GM12878 (cell line): ENCODE results near the gene ANAPC2. TPM values are rescaled to one million over a fixed set of nuclear protein-coding genes. Genes with fewer than 3 reads are reported as not detected.

Experiments used
- ATAC-seq: fragments of 200-7000 bp; cut with Tn5 transposase; 3 replicates; pipeline ENCODE4 v1.9.1; 2020; ENCODE audit warnings: mild to moderate bottlenecking, moderate library complexity
- BruUV-seq: library from RNA; stranded (reverse); fragments of 400-500 nt; replicated peaks from 2 replicates; lab custom pipeline; 2021; lab: Mats Ljungman, UMichigan
- CTCF ChIA-PET: fragments of 300-600 bp; sonication (Branson Sonifier 250); formaldehyde crosslinking; extraction: SDS; loops from one replicate; lab custom pipeline; 2021; ENCODE audit warnings: inconsistent platforms; lab: Yijun Ruan, JAX
- POLR2A ChIA-PET: fragments of 350-600 bp; formaldehyde crosslinking; extraction: SDS; loops from one replicate; lab custom pipeline; 2021; ENCODE audit warnings: inconsistent platforms; lab: Charles Lee
- RAD21 ChIA-PET: fragments of 300-600 bp; sonication (Branson Sonifier 250); formaldehyde crosslinking; loops from one replicate; lab custom pipeline; 2023; ENCODE audit warnings: antibody characterized with exemption; ENCODE audit not compliant: unreplicated experiment; lab: Charles Lee
- SMC1A ChIA-PET: fragments of 300-600 bp; sonication (Branson Sonifier 250); formaldehyde crosslinking; loops from one replicate; lab custom pipeline; 2023; ENCODE audit not compliant: unreplicated experiment, uncharacterized antibody; lab: Charles Lee
- DNase-seq: peaks from one replicate; pipeline ENCODE4 v3.0.0-alpha.2; 2011; ENCODE audit warnings: low read depth, low spot score
- FAIRE-seq: peaks from 3 replicates; lab custom pipeline; 2011; peaks lifted over from hg19 to GRCh38; lab: Jason Lieb, UNC
- H2AFZ ChIP-seq: 2 replicates; pipeline ENCODE4 v1.6.0; 2011; ENCODE audit warnings: low read depth, low read length, control low read depth; ENCODE audit not compliant: control insufficient read depth
- H3K27ac ChIP-seq: 2 replicates; pipeline ENCODE4 v1.5.1; 2011; ENCODE audit warnings: control low read depth; ENCODE audit not compliant: control insufficient read depth, insufficient read depth
- H3K27me3 ChIP-seq, 2 experiments: replicated peaks in 1 of 2; 2 replicates each; pipeline versions ENCODE4 v1.6.0 to v1.6.1; 2011; ENCODE audit warnings: low read length in 1 of 2; ENCODE audit not compliant: control insufficient read depth in 2 of 2, insufficient read depth in 2 of 2
- H3K36me3 ChIP-seq, 2 experiments: 2 replicates each; pipeline ENCODE4 v1.5.1; 2011; ENCODE audit warnings: low read length in 1 of 2; ENCODE audit not compliant: control insufficient read depth in 2 of 2, insufficient read depth in 2 of 2
- H3K4me1 ChIP-seq: 2 replicates; pipeline ENCODE4 v1.6.1; 2011; ENCODE audit warnings: mild to moderate bottlenecking, low read length, moderate library complexity, mixed read lengths; ENCODE audit not compliant: control insufficient read depth, insufficient read depth
- H3K4me2 ChIP-seq: 2 replicates; pipeline ENCODE4 v1.6.0; 2011; ENCODE audit warnings: control low read depth; ENCODE audit not compliant: control insufficient read depth, insufficient read depth
- H3K4me3 ChIP-seq: fragments of 200-600 bp; sonication (generic); 2 replicates; pipeline ENCODE4 v1.5.1; 2016
- H3K79me2 ChIP-seq: 2 replicates; pipeline ENCODE4 v1.6.0; 2011; ENCODE audit warnings: low read length; ENCODE audit not compliant: control insufficient read depth, insufficient read depth
- H3K9ac ChIP-seq: 2 replicates; pipeline ENCODE4 v1.8.0; 2011; ENCODE audit warnings: low read length, control low read depth, mixed read lengths; ENCODE audit not compliant: control insufficient read depth, insufficient read depth
- H3K9me3 ChIP-seq: replicated peaks from 3 replicates; pipeline ENCODE4 v1.5.1; 2011; ENCODE audit warnings: mild to moderate bottlenecking, low read length; ENCODE audit not compliant: control insufficient read depth, insufficient read depth
- H4K20me1 ChIP-seq: 2 replicates; pipeline ENCODE4 v1.6.0; 2011; ENCODE audit not compliant: control insufficient read depth, insufficient read depth
- BMI1 ChIP-seq: fragments of 450-650 bp; IDR thresholded peaks from 2 replicates; pipeline ENCODE4 v1.6.1; 2016; ENCODE audit warnings: mild to moderate bottlenecking, moderate library complexity, borderline replicate concordance
- HDAC2 ChIP-seq: fragments of 200-600 bp; sonication (generic); IDR thresholded peaks from 2 replicates; pipeline ENCODE4 v1.6.1; 2017
- NFXL1 ChIP-seq: fragments of 450-650 bp; IDR thresholded peaks from 2 replicates; pipeline ENCODE4 v1.6.1; 2017; ENCODE audit warnings: antibody characterized with exemption, mild to moderate bottlenecking, borderline replicate concordance
- NFYB ChIP-seq: IDR thresholded peaks from 2 replicates; pipeline ENCODE4 v1.6.1; 2011; ENCODE audit warnings: low read depth, mild to moderate bottlenecking, low read length, improper control_type of control experiment, moderate library complexity; ENCODE audit not compliant: insufficient read depth
- NRF1 ChIP-seq: conservative IDR thresholded peaks from 2 replicates; pipeline ENCODE4 v1.6.1; 2011; ENCODE audit warnings: mild to moderate bottlenecking, low read depth, low read length, improper control_type of control experiment
- RFX5 ChIP-seq: IDR thresholded peaks from 2 replicates; pipeline ENCODE4 v1.6.1; 2011; ENCODE audit warnings: low read depth, low read length, improper control_type of control experiment
- SPI1 ChIP-seq: IDR thresholded peaks from 2 replicates; pipeline ENCODE4 v1.6.1; 2011; ENCODE audit warnings: low read depth, mild to moderate bottlenecking, low read length, moderate library complexity, borderline replicate concordance; ENCODE audit not compliant: insufficient read depth
- SREBF2 ChIP-seq: IDR thresholded peaks from 2 replicates; pipeline ENCODE4 v1.6.1; 2012; ENCODE audit warnings: mild to moderate bottlenecking, low read length
- WGBS: methylation state at CpG from one replicate; pipeline ENCODE4 v1.1.6; 2016; ENCODE audit warnings: low lambda C conversion rate; ENCODE audit not compliant: insufficient replicate concordance, insufficient coverage; ENCODE audit errors: missing lambda C conversion rate; 5-methylcytosine and 5-hydroxymethylcytosine counted together
- in situ Hi-C: fragments of 300-500 bp; cut with MboI; formaldehyde crosslinking; loops from 9 replicates; pipeline ENCODE4 v1.14.3; 2018; ENCODE audit warnings: mixed read lengths
- intact Hi-C: fragments of 100-400 bp; cut with micrococcal nuclease; formaldehyde crosslinking; loops from one replicate; pipeline ENCODE4 v1.14.2; 2022; ENCODE audit not compliant: unreplicated experiment
- polyA plus RNA-seq, 11 experiments: library from polyadenylated mRNA; depleted of rRNA in 4 of 11; unstranded in 6 of 11; stranded (reverse) in 5 of 11; fragments of >200 nt; fragmentation: Nextera tagmentation in 4 of 11; fragmentation: Illumina TruSeq in 1 of 11; extraction: Ambion mirVana in 4 of 11; extraction: Trizol in 1 of 11; gene quantifications; 1 replicate in 1 of 11; 2 replicates in 10 of 11; pipeline versions ENCODE4 v1.2.1 to v1.2.3, GENCODE V29; 2011 to 2016; ENCODE audit warnings: inconsistent platforms in 2 of 11, missing spikeins in 2 of 11, low read depth in 1 of 11
- total RNA-seq, 4 experiments: library from RNA; depleted of rRNA in 3 of 4; stranded (reverse); fragments of >200 nt in 3 of 4; fragmentation: Illumina TruSeq in 1 of 4; extraction: Trizol in 1 of 4; gene quantifications; 2 replicates each; pipeline versions ENCODE4 v1.2.1 to v1.2.3, GENCODE V29; 2013 to 2021
- TF ChIP-seq, protein P1 (sequence below): fragments of 150-350 bp; IDR thresholded peaks from 2 replicates; pipeline ENCODE4 v1.6.1; 2014; ENCODE audit warnings: mild to moderate bottlenecking, low read depth, low read length

The ANAPC2 gene
- total and polyA plus RNA-seq, 10 of the 15 experiments (the other 5 are each of a cell fraction or from before 2014, with no cell fraction given) = 0.03 to 65.2 (median 20.5) TPM

DNA sequence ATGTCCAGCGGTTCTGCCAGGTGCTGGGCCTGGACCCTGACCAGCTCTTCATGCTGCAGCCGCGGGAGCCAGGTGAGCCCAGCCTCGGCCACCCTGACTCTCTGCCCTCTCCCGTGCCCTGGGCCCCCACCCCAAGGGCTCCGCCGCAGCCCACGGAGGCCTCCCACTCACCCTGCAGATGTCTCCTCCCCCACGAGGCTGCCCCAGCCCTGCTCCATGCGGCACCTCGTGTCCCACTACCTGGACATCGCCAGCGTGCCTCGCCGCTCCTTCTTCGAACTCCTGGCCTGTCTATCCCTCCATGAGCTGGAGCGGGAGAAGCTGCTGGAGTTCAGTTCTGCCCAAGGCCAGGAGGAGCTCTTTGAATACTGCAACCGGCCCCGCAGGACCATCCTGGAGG, 26.3 kb upstream of the ANAPC2 start:
- ChIA-PET RAD21 (no interaction called here), CTCF (interaction anchor here (1.1 kb wide), 1 partner anchor 12 kb away, joined by 3 read pairs; the partner anchor contains the start of gene RNF224), SMC1A (no interaction called here), POLR2A (interaction anchor here (1.2 kb wide), 1 partner anchor 14 kb away, joined by 4 read pairs; the partner anchor contains the start of gene TPRN)
- 93% methylated on average over 18 of the region's 19 CpGs for WGBS
- no peaks in the 10 kb centered on the region for H3K27me3 ChIP-seq
- H3K36me3 ChIP-seq = peaks cover 0 to 2% of the 10 kb centered on the region in 2 experiments; a peak in 3 of 4 replicates
- intact Hi-C loops (no loop called here), in situ Hi-C loops (no loop called here)
- H3K79me2 ChIP-seq = no peaks in the 10 kb centered on the region
- BruUV-seq = no TSS peak
- H3K4me2 ChIP-seq = no peak overlapping the region
- no peak overlapping the region for H3K27ac ChIP-seq
- no peak overlapping the region for H3K9ac ChIP-seq
- no peaks in the 10 kb centered on the region for H3K9me3 ChIP-seq
- H4K20me1 ChIP-seq = no peaks in the 10 kb centered on the region
- ATAC-seq = no peak
- no peak for DNase-seq
- no peak for FAIRE-seq
- H2AFZ ChIP-seq = no peak overlapping the region
- no peak overlapping the region for H3K4me3 ChIP-seq
- TF ChIP-seq SREBF2 = no peak
- TF ChIP-seq RFX5 = no peak
- no peak for TF ChIP-seq SPI1
- no peak for TF ChIP-seq NRF1
- no peak for TF ChIP-seq NFXL1
- no peak for TF ChIP-seq BMI1
- no peak for TF ChIP-seq HDAC2
- TF ChIP-seq, protein P1, sequence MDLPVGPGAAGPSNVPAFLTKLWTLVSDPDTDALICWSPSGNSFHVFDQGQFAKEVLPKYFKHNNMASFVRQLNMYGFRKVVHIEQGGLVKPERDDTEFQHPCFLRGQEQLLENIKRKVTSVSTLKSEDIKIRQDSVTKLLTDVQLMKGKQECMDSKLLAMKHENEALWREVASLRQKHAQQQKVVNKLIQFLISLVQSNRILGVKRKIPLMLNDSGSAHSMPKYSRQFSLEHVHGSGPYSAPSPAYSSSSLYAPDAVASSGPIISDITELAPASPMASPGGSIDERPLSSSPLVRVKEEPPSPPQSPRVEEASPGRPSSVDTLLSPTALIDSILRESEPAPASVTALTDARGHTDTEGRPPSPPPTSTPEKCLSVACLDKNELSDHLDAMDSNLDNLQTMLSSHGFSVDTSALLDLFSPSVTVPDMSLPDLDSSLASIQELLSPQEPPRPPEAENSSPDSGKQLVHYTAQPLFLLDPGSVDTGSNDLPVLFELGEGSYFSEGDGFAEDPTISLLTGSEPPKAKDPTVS = no peak
- no peak for TF ChIP-seq NFYB
- H3K4me1 ChIP-seq = no peaks in the 10 kb centered on the region
